HFFc6 (cell line): Measurements from ENCODE around the gene SCN2B. TPM values are rescaled to one million over a fixed set of nuclear protein-coding genes. Genes with fewer than 3 reads are reported as not detected.
"Not testable (repeated sequence)": the region's sequence is repeated elsewhere in the genome, so short reads cannot be mapped to it uniquely, and the experiment has no call there.

Experiments
- DNase-seq: peaks from one replicate; pipeline ENCODE4 v3.0.0-alpha.2; 2018
- H3K27ac Mint-ChIP-seq: 2 replicates; pipeline ENCODE4 v1.8.0; 2020; ENCODE audit warnings: mild to moderate bottlenecking, mixed read lengths
- H3K27me3 Mint-ChIP-seq: 2 replicates; pipeline ENCODE4 v1.8.0; 2021; ENCODE audit warnings: mild to moderate bottlenecking, moderate library complexity, mixed read lengths; ENCODE audit not compliant: insufficient read depth
- H3K36me3 Mint-ChIP-seq: 2 replicates; pipeline ENCODE4 v1.8.0; 2021; ENCODE audit warnings: low read depth, mixed read lengths
- H3K4me1 Mint-ChIP-seq: 2 replicates; pipeline ENCODE4 v1.8.0; 2020; ENCODE audit warnings: low read depth, mixed read lengths
- H3K4me3 Mint-ChIP-seq: 2 replicates; pipeline ENCODE4 v1.8.0; 2020; ENCODE audit warnings: mild to moderate bottlenecking, moderate library complexity, mixed read lengths
- H3K9me3 Mint-ChIP-seq: 2 replicates; pipeline ENCODE4 v1.8.0; 2020; ENCODE audit warnings: mild to moderate bottlenecking, mixed read lengths
- total RNA-seq, 6 experiments: library from RNA; stranded (reverse); fragmentation: NEBNext Ultra II Directional; extraction: Animal tissue kit (Norgen Biotek cat#: 25700); gene quantifications; 2 replicates in 1 of 6; 3 replicates in 5 of 6; pipeline ENCODE4 v1.2.3, GENCODE V29; 2021
- TF ChIP-seq, protein P1 (sequence below): fragments of 200-600 bp; sonication (generic); IDR thresholded peaks from 2 replicates; pipeline ENCODE4 v1.5.0; 2021; ENCODE audit warnings: antibody characterized with exemption, mild to moderate bottlenecking

SCN2B gene
- total RNA-seq, 6 experiments from 2014 or later, result not detected

DNA sequence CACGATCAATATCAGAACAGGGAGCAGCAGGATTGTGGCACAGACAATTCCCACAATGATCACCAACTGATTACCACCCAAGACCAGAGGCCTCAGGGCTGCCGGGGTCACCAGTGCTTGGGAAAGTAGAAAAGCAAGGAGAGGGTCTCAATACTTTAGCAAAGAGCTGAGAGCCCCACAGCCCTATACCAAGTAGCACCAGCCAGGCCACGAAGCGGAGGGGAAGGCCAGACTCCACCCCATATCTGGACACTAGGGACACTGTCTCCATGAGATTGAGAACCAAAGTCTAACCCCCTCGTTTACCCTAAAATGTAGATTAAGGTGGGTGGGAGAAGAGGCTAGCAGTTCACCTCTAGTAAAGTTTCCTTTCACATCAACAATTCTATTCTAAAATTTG is 24.1 kb upstream of the SCN2B start:
- peaks cover 5% of the 10 kb centered on the region; the same call in 1 of the 2 replicates for H3K4me1 Mint-ChIP-seq
- H3K9me3 Mint-ChIP-seq, result no peaks in the 10 kb centered on the region
- no peak overlapping the region for H3K27ac Mint-ChIP-seq
- TF ChIP-seq, protein P1, sequence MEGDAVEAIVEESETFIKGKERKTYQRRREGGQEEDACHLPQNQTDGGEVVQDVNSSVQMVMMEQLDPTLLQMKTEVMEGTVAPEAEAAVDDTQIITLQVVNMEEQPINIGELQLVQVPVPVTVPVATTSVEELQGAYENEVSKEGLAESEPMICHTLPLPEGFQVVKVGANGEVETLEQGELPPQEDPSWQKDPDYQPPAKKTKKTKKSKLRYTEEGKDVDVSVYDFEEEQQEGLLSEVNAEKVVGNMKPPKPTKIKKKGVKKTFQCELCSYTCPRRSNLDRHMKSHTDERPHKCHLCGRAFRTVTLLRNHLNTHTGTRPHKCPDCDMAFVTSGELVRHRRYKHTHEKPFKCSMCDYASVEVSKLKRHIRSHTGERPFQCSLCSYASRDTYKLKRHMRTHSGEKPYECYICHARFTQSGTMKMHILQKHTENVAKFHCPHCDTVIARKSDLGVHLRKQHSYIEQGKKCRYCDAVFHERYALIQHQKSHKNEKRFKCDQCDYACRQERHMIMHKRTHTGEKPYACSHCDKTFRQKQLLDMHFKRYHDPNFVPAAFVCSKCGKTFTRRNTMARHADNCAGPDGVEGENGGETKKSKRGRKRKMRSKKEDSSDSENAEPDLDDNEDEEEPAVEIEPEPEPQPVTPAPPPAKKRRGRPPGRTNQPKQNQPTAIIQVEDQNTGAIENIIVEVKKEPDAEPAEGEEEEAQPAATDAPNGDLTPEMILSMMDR, result no peak
- no peak overlapping the region for H3K4me3 Mint-ChIP-seq
- no peaks in the 10 kb centered on the region for H3K36me3 Mint-ChIP-seq
- DNase-seq, result no peak
- peaks cover 9% of the 10 kb centered on the region for H3K27me3 Mint-ChIP-seq

DNA sequence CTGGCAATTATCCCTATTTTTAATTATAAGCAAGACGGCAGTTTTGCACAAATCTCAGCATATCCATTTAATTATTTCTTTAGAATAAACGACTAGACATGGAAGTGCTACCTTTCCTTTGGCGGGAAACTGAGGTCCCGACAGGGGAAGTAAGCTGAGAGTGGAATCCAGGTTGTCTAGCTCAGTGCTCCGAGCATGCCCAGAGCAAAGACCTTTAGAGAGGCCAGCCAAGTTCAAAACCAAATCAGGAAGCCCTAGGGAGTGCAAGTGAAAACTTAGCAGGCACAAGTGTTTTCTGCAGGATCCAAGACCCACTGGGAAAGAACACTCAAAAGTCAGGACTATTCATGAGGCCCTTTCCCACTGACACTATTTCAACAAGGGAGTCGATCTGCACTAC is 22.7 kb upstream of the SCN2B start:
- Mint-ChIP-seq H3K27me3 (peaks cover 10% of the 10 kb centered on the region), H3K27ac (no peak overlapping the region), H3K4me1 (peaks cover 13% of the 10 kb centered on the region), H3K36me3 (no peaks in the 10 kb centered on the region), H3K4me3 (no peak overlapping the region), H3K9me3 (no peaks in the 10 kb centered on the region)
- no peak for DNase-seq
- TF ChIP-seq, protein P1, result no peak

DNA sequence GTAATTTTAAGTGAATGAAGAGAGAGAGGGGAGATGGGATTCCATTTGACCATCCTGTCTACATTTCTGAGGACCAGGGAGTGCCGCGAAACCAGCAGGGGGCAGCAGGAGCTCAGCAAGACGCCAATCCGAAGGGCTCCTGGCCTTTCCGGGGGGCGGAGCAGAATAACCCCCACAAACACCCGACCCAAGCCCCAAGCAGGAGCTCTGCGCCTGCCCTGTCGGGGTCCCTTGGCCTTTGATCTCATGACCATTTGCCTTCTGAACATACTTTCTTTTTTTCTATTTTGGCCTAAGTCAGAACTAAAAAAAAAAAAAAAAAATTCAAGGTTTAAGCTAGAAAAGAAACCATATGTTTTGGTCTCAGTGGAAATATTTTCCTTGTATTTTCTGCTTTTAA is 21.9 kb upstream of the SCN2B start:
- TF ChIP-seq, protein P1, result peak; percentile 93
- no peak overlapping the region for H3K27ac Mint-ChIP-seq
- no peaks in the 10 kb centered on the region for H3K36me3 Mint-ChIP-seq
- peaks cover 10% of the 10 kb centered on the region for H3K27me3 Mint-ChIP-seq
- no peaks in the 10 kb centered on the region for H3K9me3 Mint-ChIP-seq
- no peak overlapping the region; the same call in 1 of the 2 replicates for H3K4me3 Mint-ChIP-seq
- peak; percentile 36 for DNase-seq
- peaks cover 13% of the 10 kb centered on the region for H3K4me1 Mint-ChIP-seq

DNA sequence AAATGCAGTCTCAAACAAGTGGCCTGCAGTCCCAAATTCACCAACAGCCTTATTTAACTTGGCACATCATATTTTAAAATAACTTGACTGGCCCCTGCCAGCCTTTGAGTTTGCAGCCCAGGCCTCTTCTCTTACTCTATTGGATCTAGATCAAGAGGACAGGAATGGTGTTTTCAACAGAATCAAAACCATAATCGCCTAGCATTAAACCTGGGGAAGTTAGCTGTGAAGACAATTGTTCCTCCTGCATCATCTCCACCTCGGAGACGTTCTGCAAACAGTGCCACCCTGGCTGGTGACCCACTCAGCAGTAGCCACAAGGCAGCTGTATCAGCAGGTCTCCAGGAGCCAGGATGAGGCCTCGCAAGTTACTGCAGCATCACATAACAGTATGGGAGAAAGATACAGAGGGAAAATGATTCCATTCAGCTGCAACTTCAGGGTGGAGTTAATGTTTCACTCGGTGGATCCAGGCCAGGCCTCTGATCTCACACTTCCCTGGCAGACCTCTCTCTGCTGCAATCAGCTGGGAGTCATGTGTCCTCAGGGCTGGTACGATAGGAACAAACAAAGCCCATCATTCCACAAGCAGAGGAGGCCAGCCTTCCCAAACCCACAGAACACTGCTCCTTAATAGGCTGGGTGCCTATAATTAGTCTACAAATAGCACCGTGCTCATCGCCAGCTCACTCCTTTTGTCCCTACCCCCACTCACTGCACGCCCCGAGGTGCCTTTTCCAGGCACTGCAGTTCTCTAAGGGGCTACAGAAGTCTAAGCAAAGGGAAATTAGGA is 18.6 kb upstream of the SCN2B start:
- no peaks in the 10 kb centered on the region; the same call in 1 of the 2 replicates for H3K9me3 Mint-ChIP-seq
- H3K4me3 Mint-ChIP-seq, result no peak overlapping the region
- H3K27ac Mint-ChIP-seq, result no peak overlapping the region

DNA sequence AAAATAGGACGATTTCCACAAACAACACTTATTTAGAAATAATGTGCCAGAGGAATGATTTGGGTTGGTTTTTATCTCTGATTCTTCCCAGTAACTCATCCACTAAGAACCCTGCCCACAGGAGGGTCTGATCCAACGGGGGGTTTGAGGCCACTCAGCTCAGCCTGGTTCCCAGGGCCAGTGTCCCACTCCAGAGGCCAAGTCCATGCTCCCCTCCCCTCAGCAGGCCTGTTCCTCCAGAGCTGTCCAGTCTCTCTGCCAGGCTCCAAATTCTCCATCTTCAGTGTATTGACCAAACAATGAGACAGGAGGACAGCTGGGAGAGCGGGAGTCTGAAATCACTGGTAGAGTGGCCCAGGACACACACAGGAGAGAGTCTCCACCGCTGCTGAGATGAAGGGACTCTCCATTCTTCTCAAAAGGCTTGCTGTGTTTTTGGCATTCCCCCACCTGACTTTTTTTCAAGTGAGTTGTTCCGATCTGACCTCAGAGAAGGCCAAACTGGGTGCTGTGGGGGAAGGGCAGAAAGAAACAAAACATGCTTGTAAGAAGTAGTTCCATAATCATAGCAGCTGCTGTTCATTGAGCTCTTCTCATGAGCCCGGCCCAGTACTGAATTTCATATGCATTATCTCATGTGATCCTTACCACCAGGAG is 17.6 kb upstream of the SCN2B start:
- Mint-ChIP-seq H3K4me3 (no peak overlapping the region), H3K27ac (no peak overlapping the region), H3K4me1 (peaks cover 13% of the 10 kb centered on the region), H3K36me3 (no peaks in the 10 kb centered on the region), H3K27me3 (peaks cover 22% of the 10 kb centered on the region), H3K9me3 (no peaks in the 10 kb centered on the region; the same call in 1 of the 2 replicates)
- no peak for DNase-seq
- TF ChIP-seq, protein P1, result no peak

More for the DNA sequence above, 18.6 kb upstream of the SCN2B start:
- Mint-ChIP-seq H3K36me3 (no peaks in the 10 kb centered on the region), H3K4me1 (peaks cover 13% of the 10 kb centered on the region), H3K27me3 (peaks cover 19% of the 10 kb centered on the region)
- TF ChIP-seq, protein P1, result no peak
- peak; percentile 75 for DNase-seq

DNA sequence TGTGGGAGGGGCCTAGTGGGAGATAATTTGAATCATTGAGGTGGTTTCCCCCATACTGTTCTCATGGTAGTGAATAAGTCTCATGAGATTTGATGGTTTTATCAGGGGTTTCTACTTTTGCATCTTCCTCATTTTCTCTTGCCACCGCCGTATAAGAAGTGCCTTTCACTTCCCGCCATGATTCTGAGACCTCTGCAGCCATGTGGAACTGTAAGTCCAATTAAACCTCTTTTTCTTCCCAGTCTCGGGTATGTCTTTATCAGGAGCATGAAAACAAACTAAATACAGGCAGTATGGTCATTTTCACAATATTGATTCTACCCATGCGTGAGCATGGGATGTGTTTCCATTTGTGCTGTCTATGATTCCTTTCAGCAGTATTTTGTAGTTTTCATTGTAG is 16.4 kb upstream of the SCN2B start:
- not testable (repeated sequence) for H3K36me3 Mint-ChIP-seq, H3K4me1 Mint-ChIP-seq, H3K9me3 Mint-ChIP-seq, H3K27ac Mint-ChIP-seq, H3K4me3 Mint-ChIP-seq, DNase-seq
- peaks cover 22% of the 10 kb centered on the region for H3K27me3 Mint-ChIP-seq

DNA sequence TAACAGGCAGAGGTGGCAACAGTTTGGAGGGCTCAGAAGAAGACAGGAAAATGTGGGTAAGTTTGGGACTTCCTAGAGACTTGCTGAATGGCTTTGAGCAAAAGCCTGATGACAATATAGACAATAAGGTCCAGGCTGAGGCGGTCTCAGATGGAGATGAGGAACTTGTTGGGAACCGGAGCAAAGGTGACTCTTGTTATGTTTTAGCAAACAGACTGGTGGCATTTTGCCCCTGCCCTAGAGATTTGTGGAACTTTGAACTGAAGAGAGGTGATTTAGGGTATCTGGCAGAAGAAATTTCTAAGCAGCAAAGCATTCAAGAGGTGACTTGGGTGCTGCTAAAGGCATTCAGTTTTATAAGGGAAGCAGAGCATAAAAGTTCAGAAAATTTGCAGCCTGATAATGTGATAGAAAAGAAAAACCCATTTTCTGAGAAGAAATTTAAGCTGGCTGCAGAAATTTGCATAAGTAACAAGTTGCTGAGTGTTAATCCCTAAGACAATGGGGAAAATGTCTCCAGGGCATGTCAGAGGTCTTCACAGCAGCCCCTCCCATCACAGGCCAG is 14.6 kb upstream of the SCN2B start:
- H3K9me3 Mint-ChIP-seq, result not testable (repeated sequence)

More for the DNA sequence above, 14.6 kb upstream of the SCN2B start:
- not testable (repeated sequence) for H3K36me3 Mint-ChIP-seq, DNase-seq, H3K27ac Mint-ChIP-seq, H3K4me3 Mint-ChIP-seq, H3K4me1 Mint-ChIP-seq
- H3K27me3 Mint-ChIP-seq, result peaks cover 26% of the 10 kb centered on the region
